Pancreas (tissue), 10 donors: ENCODE data around the gene SPATA7. TPM values are rescaled to one million over a fixed set of nuclear protein-coding genes. Genes with fewer than 3 reads are reported as not detected.
A peak's percentile ranks its signal among the peaks of the same experiment; 100 is the strongest.
"Not testable (repeated sequence)": the region's sequence is repeated elsewhere in the genome, so short reads cannot be mapped to it uniquely, and the experiment has no call there.

Source experiments
- ATAC-seq, 4 donors: fragments of 200-7000 bp; cut with Tn5 transposase; one replicate each; pipeline versions ENCODE4 v1.8.0 to v1.9.1; 2020; ENCODE audit warnings: mild to moderate bottlenecking in 4 of 4, moderate library complexity in 4 of 4
- DNase-seq, 6 donors: peaks; one replicate each; pipeline ENCODE4 v3.0.0-alpha.2; 2020
- FAIRE-seq: peaks from 2 replicates; lab custom pipeline; 2012; peaks lifted over from hg19 to GRCh38; lab: Jason Lieb, UNC
- H3K27ac ChIP-seq, 4 donors: fragments of 200-600 bp; sonication (generic); 1 replicate in 3 of 4; 2 replicates in 1 of 4; pipeline versions ENCODE4 v1.5.0 to v1.8.0; 2020
- H3K27me3 ChIP-seq, 4 donors: fragments of 200-600 bp; one replicate each; pipeline ENCODE4 v1.8.0; 2021
- H3K36me3 ChIP-seq, 3 donors: fragments of 200-600 bp; sonication (generic) in 1 of 3; one replicate each; pipeline versions ENCODE4 v1.5.0 to v1.8.0; 2020 to 2021
- H3K4me1 ChIP-seq, 3 donors: fragments of 200-600 bp; one replicate each; pipeline ENCODE4 v1.8.0; 2021
- H3K4me3 ChIP-seq, 4 donors: fragments of 200-600 bp; sonication (generic) in 2 of 4; one replicate each; pipeline versions ENCODE4 v1.5.0 to v1.8.0; 2020 to 2021
- H3K9me3 ChIP-seq, 4 donors: fragments of 200-600 bp; one replicate each; pipeline ENCODE4 v1.8.0; 2021
- WGBS, 2 donors: extraction: QIAGEN DNeasy Blood & Tissue Kit; methylation state at CpG; one replicate each; pipeline ENCODE4 v1.1.7; 2013; 5-methylcytosine and 5-hydroxymethylcytosine counted together
- intact Hi-C, 3 donors: fragments of 100-400 bp; cut with DNase I; formaldehyde crosslinking; loops; one replicate each; pipeline versions ENCODE4 v1.11.1 to v1.14.2; 2022
- polyA plus RNA-seq, 2 donors: library from polyadenylated mRNA; stranded (reverse); fragments of 200-250 nt; gene quantifications; one replicate each; pipeline ENCODE4 v1.2.3, GENCODE V29; 2013
- total RNA-seq, 6 donors: library from RNA; stranded (reverse); fragmentation: NEBNext Ultra II Directional in 4 of 6; extraction: Animal tissue kit (Norgen Biotek cat#: 25700) in 4 of 6; gene quantifications; one replicate each; pipeline versions ENCODE4 v1.2.1 to v1.2.4, GENCODE V29; 2021 to 2023
- TF ChIP-seq, protein P1 (sequence below), 4 donors: fragments of 200-600 bp; sonication (generic) in 3 of 4; IDR thresholded peaks; one replicate each; pipeline versions ENCODE4 v1.5.0 to v1.8.0; 2021; ENCODE audit warnings: antibody characterized with exemption in 4 of 4
- donor health status: healthy with polysubstance abuse.
- donor health status: DM: no; HTN: no; CAD: no; lungs with moderate emphysema.
- donor health status: DM: no; HTN: no; CAD: no.
- donor health status: control.
- donor health status: control.
- donor health status: Bipolar disorder and iron deficiency.
- donor health status: DM: yes; HTN: yes; CAD: no.
- donor health status: DM: no; HTN: no; CAD: no.
- donor health status: DM: no; HTN: no; CAD: no.
- donor health status: DM: yes; HTN: yes; CAD: no.

SPATA7 gene
- total and polyA plus RNA-seq, 8 donors, result 5.4 to 16.8 (median 8.0) TPM

- Histone ChIP-seq H3K9me3 (no peaks in the 10 kb centered on the region), H3K36me3 (no peaks in the 10 kb centered on the region), H3K4me3 (no peak overlapping the region), H3K4me1 (no peaks in the 10 kb centered on the region), H3K27ac (no peak overlapping the region), H3K27me3 (no peaks in the 10 kb centered on the region)
- WGBS, 2 donors, result 73 to 74% methylated on average over 4 of the region's 4 CpGs
- ATAC-seq (no peak), DNase-seq (no peak), FAIRE-seq (no peak)
- TF ChIP-seq, protein P1, sequence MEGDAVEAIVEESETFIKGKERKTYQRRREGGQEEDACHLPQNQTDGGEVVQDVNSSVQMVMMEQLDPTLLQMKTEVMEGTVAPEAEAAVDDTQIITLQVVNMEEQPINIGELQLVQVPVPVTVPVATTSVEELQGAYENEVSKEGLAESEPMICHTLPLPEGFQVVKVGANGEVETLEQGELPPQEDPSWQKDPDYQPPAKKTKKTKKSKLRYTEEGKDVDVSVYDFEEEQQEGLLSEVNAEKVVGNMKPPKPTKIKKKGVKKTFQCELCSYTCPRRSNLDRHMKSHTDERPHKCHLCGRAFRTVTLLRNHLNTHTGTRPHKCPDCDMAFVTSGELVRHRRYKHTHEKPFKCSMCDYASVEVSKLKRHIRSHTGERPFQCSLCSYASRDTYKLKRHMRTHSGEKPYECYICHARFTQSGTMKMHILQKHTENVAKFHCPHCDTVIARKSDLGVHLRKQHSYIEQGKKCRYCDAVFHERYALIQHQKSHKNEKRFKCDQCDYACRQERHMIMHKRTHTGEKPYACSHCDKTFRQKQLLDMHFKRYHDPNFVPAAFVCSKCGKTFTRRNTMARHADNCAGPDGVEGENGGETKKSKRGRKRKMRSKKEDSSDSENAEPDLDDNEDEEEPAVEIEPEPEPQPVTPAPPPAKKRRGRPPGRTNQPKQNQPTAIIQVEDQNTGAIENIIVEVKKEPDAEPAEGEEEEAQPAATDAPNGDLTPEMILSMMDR (IDR thresholded peaks at IDR 0.05), result no peak
- intact Hi-C loops, result no loop called here
Measured at GRCh38 chr14:88363644-88364043, 21.8 kb upstream of the SPATA7 start.

DNA sequence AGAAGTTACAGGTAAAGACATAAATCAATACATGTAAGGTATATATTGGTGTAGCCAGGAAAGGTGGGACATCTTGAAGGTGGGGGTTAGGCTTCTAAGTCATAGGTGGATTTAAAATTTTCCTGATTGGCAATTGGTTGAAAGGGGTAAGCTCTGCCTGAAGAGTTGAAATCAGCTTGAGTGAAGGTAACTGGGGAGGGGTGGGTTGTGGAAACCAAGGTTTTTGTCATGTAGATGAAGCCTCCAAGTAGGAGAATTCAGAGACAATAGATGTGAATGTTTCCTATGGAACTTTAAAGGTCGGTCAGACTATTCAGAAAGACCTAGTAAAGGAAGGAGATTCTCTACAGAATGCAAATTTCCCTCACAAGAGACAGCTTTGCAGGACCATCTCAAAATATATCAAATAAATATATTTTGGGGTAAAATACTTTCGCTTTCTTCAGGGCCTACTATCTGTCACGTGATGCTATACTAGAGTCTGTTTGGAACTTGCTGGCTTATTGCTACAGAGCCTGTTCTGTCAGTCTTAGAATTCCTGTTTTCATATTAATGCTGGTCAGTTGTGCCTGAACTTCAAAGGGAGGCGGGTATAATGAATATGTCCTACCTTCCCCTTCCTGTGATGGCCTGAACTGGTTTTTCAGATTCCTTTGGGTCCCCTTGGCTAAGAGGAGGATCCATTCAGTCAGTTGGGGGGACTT, 20.6 kb upstream of the SPATA7 start:
- Histone ChIP-seq H3K9me3 (no peaks in the 10 kb centered on the region), H3K27me3 (no peaks in the 10 kb centered on the region), H3K36me3 (no peaks in the 10 kb centered on the region), H3K4me3 (no peak overlapping the region), H3K4me1 (no peaks in the 10 kb centered on the region), H3K27ac (no peak overlapping the region)
- ATAC-seq (no peak), FAIRE-seq (no peak), DNase-seq (no peak)
- intact Hi-C loops, result no loop called here
- TF ChIP-seq, protein P1 (IDR thresholded peaks at IDR 0.05), result no peak
- 77 to 81% methylated on average over 4 of the region's 4 CpGs for WGBS, 2 donors

DNA sequence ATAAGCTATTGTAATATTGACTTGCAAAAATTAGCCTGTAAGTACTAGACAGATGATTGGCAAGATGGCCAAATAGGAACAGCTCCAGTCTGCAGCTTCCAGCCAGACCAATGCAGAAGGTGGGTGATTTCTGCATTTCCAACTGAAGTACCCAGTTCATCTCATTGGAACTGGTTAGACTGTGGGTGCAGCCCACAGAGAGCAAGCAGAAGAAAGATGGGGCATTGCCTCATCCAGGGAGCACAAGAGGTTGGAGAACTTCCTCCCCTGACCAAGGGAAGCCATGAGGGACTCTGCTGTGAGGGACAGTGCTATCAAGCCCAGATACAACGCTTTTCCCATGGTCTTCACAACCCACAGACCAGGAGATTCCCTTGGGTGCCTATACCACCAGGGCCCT, 16.0 kb upstream of the SPATA7 start:
- no peaks in the 10 kb centered on the region for H3K4me1 ChIP-seq
- TF ChIP-seq, protein P1 (IDR thresholded peaks at IDR 0.05), result no peak
- no peak overlapping the region for H3K4me3 ChIP-seq
- no peak for FAIRE-seq
- DNase-seq, result no peak
- no peaks in the 10 kb centered on the region for H3K27me3 ChIP-seq
- no peak for ATAC-seq
- intact Hi-C loops, result no loop called here
- H3K27ac ChIP-seq, result no peak overlapping the region
- WGBS, 2 donors, result 24 to 50% methylated on average over 1 of the region's 1 CpG
- no peaks in the 10 kb centered on the region for H3K9me3 ChIP-seq
- no peaks in the 10 kb centered on the region for H3K36me3 ChIP-seq

DNA sequence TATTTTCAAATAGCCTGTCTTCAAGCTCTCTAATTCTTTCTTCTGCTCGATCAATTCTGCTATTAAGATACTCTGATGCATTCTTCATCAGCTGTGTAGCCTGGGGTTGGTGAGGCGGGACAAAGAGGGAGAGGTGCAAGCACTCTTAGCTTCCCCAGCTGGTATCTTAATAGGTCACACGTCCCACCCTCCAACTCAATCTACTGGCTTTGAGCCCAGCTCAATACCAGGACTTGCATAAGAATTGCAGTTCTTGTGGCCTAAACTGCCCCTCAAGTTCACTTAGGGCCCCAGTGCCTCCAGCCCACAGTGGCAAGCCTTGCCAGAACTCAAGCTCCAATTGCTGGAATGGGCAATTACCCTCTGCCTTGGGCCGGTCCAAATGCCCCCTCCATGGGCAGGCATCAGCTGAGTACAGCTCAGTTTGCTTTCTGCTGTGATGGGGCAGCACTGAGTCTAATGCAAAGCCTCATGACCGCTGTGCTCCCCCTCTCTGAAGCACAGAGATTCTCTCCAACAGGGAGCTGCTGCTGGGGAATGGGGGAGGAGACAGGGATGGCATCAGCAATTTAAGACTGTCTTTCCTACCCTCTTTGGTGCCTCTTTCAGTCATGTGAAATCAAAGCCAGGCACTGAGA, 5.6 kb upstream of the SPATA7 start:
- peaks cover 0 to 4% (median 0%) of the 10 kb centered on the region in 4 donors for H3K9me3 ChIP-seq
- DNase-seq (no peak), ATAC-seq (no peak), FAIRE-seq (no peak)
- no peaks in the 10 kb centered on the region for H3K27me3 ChIP-seq
- intact Hi-C loops, result no loop called here
- TF ChIP-seq, protein P1 (IDR thresholded peaks at IDR 0.05), result no peak
- no peaks in the 10 kb centered on the region for H3K4me1 ChIP-seq
- 56 to 63% methylated on average over 5 of the region's 5 CpGs for WGBS, 2 donors
- H3K4me3 ChIP-seq, result no peak overlapping the region
- H3K27ac ChIP-seq, result no peak overlapping the region
- no peaks in the 10 kb centered on the region for H3K36me3 ChIP-seq

DNA sequence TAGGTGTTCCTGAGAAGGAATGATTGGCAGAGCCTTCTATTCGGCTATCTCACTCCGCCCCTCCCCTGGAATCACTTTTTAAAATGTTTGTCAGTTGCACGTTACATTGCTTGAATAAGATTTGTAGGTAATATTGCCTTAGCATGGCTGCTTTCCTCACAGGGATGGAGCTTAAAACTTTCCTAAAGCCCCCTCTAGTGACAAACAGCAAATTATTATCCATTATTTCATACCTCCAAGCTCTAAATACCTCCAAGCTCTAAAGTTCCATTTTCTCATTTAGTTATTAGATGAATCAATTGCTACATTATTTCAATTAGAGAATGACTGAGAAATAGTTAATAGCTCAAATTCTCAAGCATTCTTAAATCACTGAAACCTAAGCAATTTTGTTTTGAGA, 5.1 kb upstream of the SPATA7 start:
- intact Hi-C loops, result no loop called here
- Histone ChIP-seq H3K27me3 (no peaks in the 10 kb centered on the region), H3K9me3 (peaks cover 0 to 4% (median 0%) of the 10 kb centered on the region in 4 donors), H3K36me3 (no peaks in the 10 kb centered on the region), H3K4me3 (no peak overlapping the region), H3K4me1 (no peaks in the 10 kb centered on the region), H3K27ac (no peak overlapping the region)
- DNase-seq, result no peak
- TF ChIP-seq, protein P1 (IDR thresholded peaks at IDR 0.05), result no peak
- no peak for FAIRE-seq
- WGBS, 2 donors, result 23 to 28% methylated on average over 3 of the region's 3 CpGs
- ATAC-seq, result peak in 2 of 4 donors; percentile 13 to 51

DNA sequence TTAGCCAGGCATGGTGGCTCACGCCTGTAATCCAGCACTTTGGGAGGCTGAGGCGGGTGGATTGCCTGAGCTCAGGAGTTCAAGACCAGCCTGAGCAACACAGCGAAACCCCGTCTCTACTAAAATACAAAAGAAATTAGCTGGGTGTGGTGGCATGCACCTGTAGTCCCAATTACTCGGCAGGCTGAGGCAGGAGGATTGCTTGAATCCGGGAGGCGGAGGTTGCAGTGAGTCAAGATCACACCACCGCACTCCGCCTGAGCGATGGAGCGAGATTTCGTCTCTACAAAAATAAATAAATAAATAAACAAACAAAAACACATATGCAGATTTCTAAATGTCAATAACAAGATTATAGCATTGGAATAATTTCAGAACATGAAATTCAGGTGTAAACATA, 3.8 kb upstream of the SPATA7 start:
- H3K4me1 ChIP-seq, H3K9me3 ChIP-seq, DNase-seq, H3K36me3 ChIP-seq, H3K27ac ChIP-seq, intact Hi-C loops, FAIRE-seq, ATAC-seq, H3K27me3 ChIP-seq, H3K4me3 ChIP-seq: not testable (repeated sequence)
- WGBS, 2 donors, result 89 to 92% methylated on average over 12 of the region's 12 CpGs
